A549 (cell line): ENCODE results near the gene TTI1. TPM values are rescaled to one million over a fixed set of nuclear protein-coding genes. Genes with fewer than 3 reads are reported as not detected.

Experiments
- ATAC-seq, 2 experiments: fragments of 200-7000 bp in 1 of 2; fragments of >200 bp in 1 of 2; cut with Nextera tagmentation in 1 of 2; cut with Tn5 transposase in 1 of 2; 3 replicates each; pipeline versions ENCODE4 v1.8.0 to v1.9.1; 2018 to 2020; ENCODE audit warnings: mild to moderate bottlenecking in 1 of 2, moderate library complexity in 1 of 2
- CTCF ChIA-PET: fragments of 300-600 bp; sonication (Branson Sonifier 250); formaldehyde crosslinking; extraction: SDS; loops from one replicate; lab custom pipeline; 2021; ENCODE audit warnings: antibody characterized with exemption, inconsistent platforms; lab: Yijun Ruan, JAX
- POLR2A ChIA-PET: fragments of 350-600 bp; formaldehyde crosslinking; extraction: SDS; loops from one replicate; lab custom pipeline; 2021; ENCODE audit warnings: antibody characterized with exemption, inconsistent platforms; lab: Yijun Ruan, JAX
- DNase-seq, 2 experiments: peaks; one replicate each; pipeline versions ENCODE4 v3.0.0 to v3.0.0-alpha.2; 2011 to 2016; ENCODE audit warnings: low read depth in 1 of 2, low spot score in 1 of 2
- FAIRE-seq: peaks from 2 replicates; lab custom pipeline; 2011; peaks lifted over from hg19 to GRCh38; lab: Jason Lieb, UNC
- H3K27ac ChIP-seq, 2 experiments: fragments of >200 bp; sonication (Bioruptor Twin); formaldehyde crosslinking; 3 replicates each; pipeline ENCODE4 v1.5.1; 2016 to 2017
- H3K4me1 ChIP-seq: fragments of >200 bp; sonication (Bioruptor Twin); formaldehyde crosslinking; 3 replicates; pipeline ENCODE4 v1.6.1; 2016
- H3K4me2 ChIP-seq: fragments of >200 bp; sonication (Bioruptor Twin); formaldehyde crosslinking; 3 replicates; pipeline ENCODE4 v1.6.1; 2016
- H3K4me3 ChIP-seq: fragments of >200 bp; sonication (Bioruptor Twin); formaldehyde crosslinking; 3 replicates; pipeline ENCODE4 v1.5.1; 2016
- H3K9me3 ChIP-seq: fragments of >200 bp; sonication (Bioruptor Twin); formaldehyde crosslinking; 3 replicates; pipeline ENCODE4 v1.6.1; 2016
- CBX2 ChIP-seq: fragments of 200-600 bp; sonication (generic); IDR thresholded peaks from 2 replicates; pipeline ENCODE4 v1.6.1; 2016; ENCODE audit warnings: low read depth, mild to moderate bottlenecking, borderline replicate concordance
- CEBPB ChIP-seq, 2 experiments: fragments of >200 bp in 1 of 2; sonication (Bioruptor Twin) in 1 of 2; formaldehyde crosslinking in 1 of 2; IDR thresholded peaks; 2 replicates each; pipeline ENCODE4 v1.6.1; 2012 to 2016
- CHD2 ChIP-seq: fragments of 150-350 bp; IDR thresholded peaks from 2 replicates; pipeline ENCODE4 v1.6.1; 2014; ENCODE audit warnings: low read length; ENCODE audit not compliant: partially characterized antibody
- EHF ChIP-seq: fragments of 250-450 bp; sonication (Bioruptor Pico); IDR thresholded peaks from 2 replicates; pipeline ENCODE4 v1.5.0; 2020; ENCODE audit warnings: mild to moderate bottlenecking
- EHMT2 ChIP-seq: fragments of 200-600 bp; sonication (generic); IDR thresholded peaks from 2 replicates; pipeline ENCODE4 v1.6.1; 2016; ENCODE audit warnings: antibody characterized with exemption, low read depth, mild to moderate bottlenecking, moderate library complexity
- EP300 ChIP-seq, 2 experiments: fragments of >200 bp; sonication (Bioruptor Twin); formaldehyde crosslinking; IDR thresholded peaks; 2 replicates in 1 of 2; 3 replicates in 1 of 2; pipeline ENCODE4 v1.6.1; 2016 to 2017
- FOSB ChIP-seq: fragments of 250-450 bp; sonication (Bioruptor Pico); IDR thresholded peaks from 2 replicates; pipeline ENCODE4 v1.5.0; 2020; ENCODE audit warnings: mild to moderate bottlenecking, moderate library complexity
- GATA3 ChIP-seq: IDR thresholded peaks from 2 replicates; pipeline ENCODE4 v1.6.1; 2012; ENCODE audit warnings: borderline replicate concordance
- HDAC2 ChIP-seq: fragments of 200-600 bp; sonication (generic); IDR thresholded peaks from 2 replicates; pipeline ENCODE4 v1.6.1; 2016
- HEYL ChIP-seq: fragments of 250-450 bp; sonication (Bioruptor Pico); IDR thresholded peaks from 2 replicates; pipeline ENCODE4 v1.8.0; 2021; ENCODE audit warnings: mild to moderate bottlenecking, moderate library complexity
- HOXA7 ChIP-seq: fragments of 250-450 bp; sonication (Bioruptor Pico); IDR thresholded peaks from 2 replicates; pipeline ENCODE4 v1.5.0; 2020; ENCODE audit warnings: mild to moderate bottlenecking, moderate library complexity
- HOXB13 ChIP-seq: fragments of 250-450 bp; sonication (Bioruptor Pico); IDR thresholded peaks from 2 replicates; pipeline ENCODE4 v1.5.0; 2020; ENCODE audit warnings: low read depth, mild to moderate bottlenecking, moderate library complexity
- JUN ChIP-seq, 2 experiments: fragments of >200 bp; sonication (Bioruptor Twin); formaldehyde crosslinking; IDR thresholded peaks; 2 replicates in 1 of 2; 3 replicates in 1 of 2; pipeline ENCODE4 v1.6.1; 2016 to 2017
- JUNB ChIP-seq: fragments of >200 bp; sonication (Bioruptor Twin); formaldehyde crosslinking; IDR thresholded peaks from 2 replicates; pipeline ENCODE4 v1.6.1; 2016
- KDM5A ChIP-seq: fragments of 200-600 bp; sonication (generic); IDR thresholded peaks from 2 replicates; pipeline ENCODE4 v1.6.1; 2016; ENCODE audit warnings: antibody characterized with exemption, mild to moderate bottlenecking
- MAFK ChIP-seq: fragments of 450-650 bp; IDR thresholded peaks from 2 replicates; pipeline ENCODE4 v1.6.1; 2014; ENCODE audit not compliant: partially characterized antibody
- MAZ ChIP-seq: fragments of 150-350 bp; IDR thresholded peaks from 2 replicates; pipeline ENCODE4 v1.6.1; 2014; ENCODE audit warnings: antibody characterized with exemption, low read depth, low read length, borderline replicate concordance
- NFE2L2 ChIP-seq: fragments of 150-350 bp; conservative IDR thresholded peaks from 2 replicates; pipeline ENCODE4 v1.6.1; 2014; ENCODE audit warnings: low read length
- RCOR1 ChIP-seq: fragments of 150-350 bp; IDR thresholded peaks from 2 replicates; pipeline ENCODE4 v1.6.1; 2014; ENCODE audit warnings: antibody characterized with exemption, low read length, low read depth
- RFX5 ChIP-seq: fragments of 450-650 bp; IDR thresholded peaks from 2 replicates; pipeline ENCODE4 v1.7.1; 2014; ENCODE audit warnings: antibody characterized with exemption, mild to moderate bottlenecking, moderate library complexity
- RNF2 ChIP-seq: fragments of 200-600 bp; sonication (generic); IDR thresholded peaks from 2 replicates; pipeline ENCODE4 v1.6.1; 2016; ENCODE audit warnings: low read depth, mild to moderate bottlenecking, antibody characterized with exemption, moderate library complexity, borderline replicate concordance
- SMC3 ChIP-seq: fragments of >200 bp; sonication (Bioruptor Twin); formaldehyde crosslinking; IDR thresholded peaks from 3 replicates; pipeline ENCODE4 v1.6.1; 2018; ENCODE audit warnings: inconsistent platforms
- SREBF2 ChIP-seq: fragments of 450-650 bp; IDR thresholded peaks from 2 replicates; pipeline ENCODE4 v1.6.1; 2014; ENCODE audit warnings: mild to moderate bottlenecking, moderate library complexity
- TFCP2L1 ChIP-seq: fragments of 250-450 bp; sonication (Bioruptor Pico); IDR thresholded peaks from 2 replicates; pipeline ENCODE4 v1.5.0; 2021; ENCODE audit warnings: mild to moderate bottlenecking
- ZC3H11A ChIP-seq: fragments of 450-650 bp; IDR thresholded peaks from 2 replicates; pipeline ENCODE4 v1.6.1; 2014; ENCODE audit warnings: antibody characterized with exemption, mild to moderate bottlenecking
- ZNF302 ChIP-seq: fragments of 250-450 bp; sonication (Bioruptor Pico); IDR thresholded peaks from 2 replicates; pipeline ENCODE4 v1.9.0; 2021; ENCODE audit warnings: inconsistent platforms, mild to moderate bottlenecking, moderate library complexity
- WGBS: methylation state at CpG from one replicate; pipeline ENCODE4 v1.1.6; 2017; ENCODE audit errors: missing lambda C conversion rate; 5-methylcytosine and 5-hydroxymethylcytosine counted together
- polyA plus RNA-seq, 4 experiments: library from polyadenylated mRNA; depleted of rRNA in 3 of 4; stranded (reverse); fragments of >200 nt; fragmentation: RNase III in 1 of 4; extraction: RNeasy Plus Mini Kit Qiagen cat#74134 plus additional on column Dnase treatment in 1 of 4; gene quantifications; 2 replicates in 3 of 4; 3 replicates in 1 of 4; pipeline ENCODE4 v1.2.3, GENCODE V29; 2011 to 2017
- TF ChIP-seq, protein P1 (sequence below): fragments of 450-650 bp; IDR thresholded peaks from 2 replicates; pipeline ENCODE4 v1.6.1; 2014; ENCODE audit warnings: antibody characterized with exemption
- TF ChIP-seq, protein P2 (sequence below): fragments of >200 bp; sonication (Bioruptor Twin); formaldehyde crosslinking; IDR thresholded peaks from 3 replicates; pipeline ENCODE4 v1.6.1; 2016
- TF ChIP-seq, protein P3 (sequence below): IDR thresholded peaks from 2 replicates; pipeline ENCODE4 v1.6.1; 2012; ENCODE audit warnings: low read depth, borderline replicate concordance
- TF ChIP-seq, protein P4 (sequence below): IDR thresholded peaks from 2 replicates; pipeline ENCODE4 v1.6.1; 2012
- TF ChIP-seq, protein P5 (sequence below): fragments of 150-350 bp; IDR thresholded peaks from 2 replicates; pipeline ENCODE4 v1.6.1; 2014; ENCODE audit warnings: low read depth, mild to moderate bottlenecking, low read length
- TF ChIP-seq, protein P6 (sequence below): fragments of >200 bp; sonication (Bioruptor Twin); formaldehyde crosslinking; IDR thresholded peaks from 2 replicates; pipeline ENCODE4 v1.6.1; 2016

TTI1 gene
- polyA plus RNA-seq, 2 of the 4 experiments (the other 2 are of a cell fraction) = 20.6 to 27.9 TPM

DNA sequence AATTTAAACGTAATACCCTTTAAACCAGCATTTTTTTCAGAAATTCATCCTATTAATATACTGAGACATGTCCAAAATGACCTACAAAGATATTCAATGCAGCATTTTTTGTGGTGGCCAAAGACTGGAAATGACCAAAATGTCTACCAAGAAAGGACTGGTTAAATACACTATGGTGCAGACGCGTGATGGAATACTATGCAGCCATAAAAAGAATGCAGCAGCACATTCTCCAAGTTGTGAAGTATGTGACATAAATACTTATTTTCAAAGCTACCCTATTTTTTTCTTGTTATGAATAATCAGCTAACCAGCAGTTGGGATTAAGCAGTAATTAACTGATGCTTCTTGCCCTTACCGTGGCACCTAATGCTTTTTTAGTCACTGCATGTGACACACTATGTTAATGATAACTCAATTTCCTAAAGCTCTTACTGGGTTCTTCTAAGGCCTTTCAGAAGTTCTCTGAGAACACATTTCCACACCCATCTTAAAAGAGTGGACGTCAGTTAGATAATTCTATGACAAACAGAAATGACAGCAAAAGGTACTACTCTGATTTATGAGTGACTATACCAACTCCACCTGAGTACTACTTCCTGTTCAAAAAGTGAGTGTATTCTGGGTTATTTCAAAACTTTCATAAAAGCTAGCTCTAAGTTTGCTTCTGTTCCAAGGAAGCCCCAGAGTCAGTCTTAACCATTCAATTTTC lies 24.9 kb downstream of the TTI1 start:
- H3K9me3 ChIP-seq = no peaks in the 10 kb centered on the region
- no peak overlapping the region for H3K4me3 ChIP-seq
- H3K4me2 ChIP-seq = no peak overlapping the region
- 90% methylated on average over 5 of the region's 5 CpGs for WGBS
- FAIRE-seq (no peak), DNase-seq (no peak), ATAC-seq (no peak)
- H3K27ac ChIP-seq = no peak overlapping the region
- TF ChIP-seq HOXA7 (CRISPR knock-in tag) (no peak), NFE2L2 (no peak), EHF (CRISPR knock-in tag) (no peak), MAFK (no peak), EHMT2 (no peak)
- ChIA-PET POLR2A (no interaction called here), CTCF (interaction anchor here (0.6 to 2.1 kb wide), 6 partner anchors 9 to 314 kb away, joined by 3 to 6 read pairs (median 4); no protein-coding TSS in a partner anchor)
- no peaks in the 10 kb centered on the region for H3K4me1 ChIP-seq

DNA sequence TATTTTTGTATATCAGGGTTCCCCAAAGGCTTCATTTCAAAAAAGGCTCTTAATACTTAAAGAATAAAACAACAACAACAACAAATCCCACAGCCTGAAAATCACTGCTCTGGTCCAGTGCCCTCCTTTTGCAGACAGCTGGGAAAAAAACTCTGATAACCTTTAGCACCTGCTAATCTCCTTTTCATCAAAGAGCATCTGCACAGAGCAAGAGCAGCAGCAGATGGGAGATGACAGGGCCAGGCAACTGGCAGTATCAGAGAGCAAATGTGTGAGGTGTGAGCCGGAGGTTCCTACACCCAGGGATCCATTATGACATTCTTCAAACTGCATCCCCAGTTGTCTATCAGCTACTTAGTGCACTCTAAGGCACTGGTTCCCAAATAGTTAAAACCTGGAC lies 25.7 kb downstream of the TTI1 start:
- 100% methylated on average over 1 of the region's 1 CpG for WGBS
- TF ChIP-seq, protein P1, sequence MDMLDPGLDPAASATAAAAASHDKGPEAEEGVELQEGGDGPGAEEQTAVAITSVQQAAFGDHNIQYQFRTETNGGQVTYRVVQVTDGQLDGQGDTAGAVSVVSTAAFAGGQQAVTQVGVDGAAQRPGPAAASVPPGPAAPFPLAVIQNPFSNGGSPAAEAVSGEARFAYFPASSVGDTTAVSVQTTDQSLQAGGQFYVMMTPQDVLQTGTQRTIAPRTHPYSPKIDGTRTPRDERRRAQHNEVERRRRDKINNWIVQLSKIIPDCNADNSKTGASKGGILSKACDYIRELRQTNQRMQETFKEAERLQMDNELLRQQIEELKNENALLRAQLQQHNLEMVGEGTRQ = no peak
- no peak for TF ChIP-seq KDM5A
- no peak for TF ChIP-seq CBX2
- TF ChIP-seq HOXB13 (CRISPR knock-in tag) = no peak
- no peak for TF ChIP-seq SREBF2
- TF ChIP-seq, protein P2, sequence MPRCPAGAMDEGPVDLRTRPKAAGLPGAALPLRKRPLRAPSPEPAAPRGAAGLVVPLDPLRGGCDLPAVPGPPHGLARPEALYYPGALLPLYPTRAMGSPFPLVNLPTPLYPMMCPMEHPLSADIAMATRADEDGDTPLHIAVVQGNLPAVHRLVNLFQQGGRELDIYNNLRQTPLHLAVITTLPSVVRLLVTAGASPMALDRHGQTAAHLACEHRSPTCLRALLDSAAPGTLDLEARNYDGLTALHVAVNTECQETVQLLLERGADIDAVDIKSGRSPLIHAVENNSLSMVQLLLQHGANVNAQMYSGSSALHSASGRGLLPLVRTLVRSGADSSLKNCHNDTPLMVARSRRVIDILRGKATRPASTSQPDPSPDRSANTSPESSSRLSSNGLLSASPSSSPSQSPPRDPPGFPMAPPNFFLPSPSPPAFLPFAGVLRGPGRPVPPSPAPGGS = no peak
- TF ChIP-seq TFCP2L1 (CRISPR knock-in tag) = no peak
- no peak for TF ChIP-seq ZNF302 (CRISPR knock-in tag)
- no peak for TF ChIP-seq FOSB (CRISPR knock-in tag)
- no peak for TF ChIP-seq RCOR1
- TF ChIP-seq GATA3 = no peak
- TF ChIP-seq HEYL (CRISPR knock-in tag) = no peak
- Histone ChIP-seq H3K4me2 (no peak overlapping the region), H3K4me3 (no peak overlapping the region), H3K27ac (no peak overlapping the region), H3K9me3 (no peaks in the 10 kb centered on the region), H3K4me1 (no peaks in the 10 kb centered on the region)
- ChIA-PET CTCF (interaction anchor here (1.1 to 1.6 kb wide), 3 partner anchors 8 to 315 kb away, joined by 3 to 4 read pairs (median 3); no protein-coding TSS in a partner anchor), POLR2A (no interaction called here)
- DNase-seq (no peak), FAIRE-seq (no peak), ATAC-seq (no peak)

DNA sequence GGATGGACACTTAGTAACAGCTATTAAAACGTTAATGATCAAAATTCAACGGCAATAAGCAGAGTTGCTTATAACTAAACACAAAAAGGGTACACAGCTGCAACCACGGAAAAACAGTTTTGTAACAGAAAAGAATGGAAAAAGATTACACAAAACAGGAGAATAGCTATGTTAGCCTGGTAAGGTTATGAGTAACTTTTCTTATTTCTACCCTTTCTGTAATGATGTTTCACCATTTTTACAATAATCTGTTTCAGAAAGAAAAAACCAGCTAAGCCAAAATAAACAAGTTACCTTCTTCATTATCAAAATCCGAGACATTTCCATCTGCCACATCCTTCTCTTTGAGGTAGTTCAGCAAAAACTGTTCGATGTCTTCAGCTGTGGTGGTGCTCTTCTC lies 27.4 kb downstream of the TTI1 start:
- CTCF ChIA-PET = interaction anchor here (0.7 to 1.3 kb wide), 7 partner anchors 14 to 442 kb away, joined by 3 to 6 read pairs (median 3); no protein-coding TSS in a partner anchor
- no peaks in the 10 kb centered on the region for H3K9me3 ChIP-seq
- POLR2A ChIA-PET = no interaction called here
- H3K4me1 ChIP-seq = peaks cover 9% of the 10 kb centered on the region; the same call in 2 of the 3 replicates
- no peak overlapping the region for H3K27ac ChIP-seq
- ATAC-seq (no peak), FAIRE-seq (no peak), DNase-seq (no peak)
- 81% methylated on average over 5 of the region's 5 CpGs for WGBS
- no peak overlapping the region for H3K4me3 ChIP-seq
- H3K4me2 ChIP-seq = no peak overlapping the region
- TF ChIP-seq JUNB (no peak), EHF (CRISPR knock-in tag) (no peak), RNF2 (no peak), JUN (IDR thresholded peaks at IDR 0.05) (no peak), EP300 (IDR thresholded peaks at IDR 0.05) (no peak), HEYL (CRISPR knock-in tag) (no peak), SMC3 (no peak), HOXA7 (CRISPR knock-in tag) (no peak), HDAC2 (no peak), CEBPB (IDR thresholded peaks at IDR 0.05) (no peak), CHD2 (no peak), ZC3H11A (no peak), RFX5 (no peak), MAZ (no peak)
- TF ChIP-seq, protein P3, sequence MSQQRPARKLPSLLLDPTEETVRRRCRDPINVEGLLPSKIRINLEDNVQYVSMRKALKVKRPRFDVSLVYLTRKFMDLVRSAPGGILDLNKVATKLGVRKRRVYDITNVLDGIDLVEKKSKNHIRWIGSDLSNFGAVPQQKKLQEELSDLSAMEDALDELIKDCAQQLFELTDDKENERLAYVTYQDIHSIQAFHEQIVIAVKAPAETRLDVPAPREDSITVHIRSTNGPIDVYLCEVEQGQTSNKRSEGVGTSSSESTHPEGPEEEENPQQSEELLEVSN = no peak
- TF ChIP-seq, protein P4, sequence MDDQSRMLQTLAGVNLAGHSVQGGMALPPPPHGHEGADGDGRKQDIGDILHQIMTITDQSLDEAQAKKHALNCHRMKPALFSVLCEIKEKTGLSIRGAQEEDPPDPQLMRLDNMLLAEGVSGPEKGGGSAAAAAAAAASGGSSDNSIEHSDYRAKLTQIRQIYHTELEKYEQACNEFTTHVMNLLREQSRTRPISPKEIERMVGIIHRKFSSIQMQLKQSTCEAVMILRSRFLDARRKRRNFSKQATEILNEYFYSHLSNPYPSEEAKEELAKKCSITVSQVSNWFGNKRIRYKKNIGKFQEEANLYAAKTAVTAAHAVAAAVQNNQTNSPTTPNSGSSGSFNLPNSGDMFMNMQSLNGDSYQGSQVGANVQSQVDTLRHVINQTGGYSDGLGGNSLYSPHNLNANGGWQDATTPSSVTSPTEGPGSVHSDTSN = no peak
- TF ChIP-seq, protein P5, sequence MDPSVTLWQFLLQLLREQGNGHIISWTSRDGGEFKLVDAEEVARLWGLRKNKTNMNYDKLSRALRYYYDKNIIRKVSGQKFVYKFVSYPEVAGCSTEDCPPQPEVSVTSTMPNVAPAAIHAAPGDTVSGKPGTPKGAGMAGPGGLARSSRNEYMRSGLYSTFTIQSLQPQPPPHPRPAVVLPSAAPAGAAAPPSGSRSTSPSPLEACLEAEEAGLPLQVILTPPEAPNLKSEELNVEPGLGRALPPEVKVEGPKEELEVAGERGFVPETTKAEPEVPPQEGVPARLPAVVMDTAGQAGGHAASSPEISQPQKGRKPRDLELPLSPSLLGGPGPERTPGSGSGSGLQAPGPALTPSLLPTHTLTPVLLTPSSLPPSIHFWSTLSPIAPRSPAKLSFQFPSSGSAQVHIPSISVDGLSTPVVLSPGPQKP = no peak
- TF ChIP-seq, protein P6, sequence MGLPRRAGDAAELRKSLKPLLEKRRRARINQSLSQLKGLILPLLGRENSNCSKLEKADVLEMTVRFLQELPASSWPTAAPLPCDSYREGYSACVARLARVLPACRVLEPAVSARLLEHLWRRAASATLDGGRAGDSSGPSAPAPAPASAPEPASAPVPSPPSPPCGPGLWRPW = no peak
